ENCODE data around the gene IRS2. TPM values are rescaled to one million over a fixed set of nuclear protein-coding genes. Genes with fewer than 3 reads are reported as not detected.

Gene IRS2
- polyA plus RNA-seq, 1 of the 3 experiments (the other 2 are of a cell fraction) = 7.0 TPM

- no peak for DNase-seq
These were observed 26.0 kb downstream of the IRS2 start for GRCh38 chr13:109760402-109760801.

GRCh38 chr13:109759609-109760008 lies 26.8 kb downstream of the IRS2 start:
- no peak for DNase-seq
- ChIA-PET CTCF (interaction anchor here (0.8 to 2.5 kb wide), 2 partner anchors 11 to 92 kb away, joined by 3 to 10 read pairs; no protein-coding TSS in a partner anchor), POLR2A (interaction anchor here (0.9 to 1.1 kb wide), 2 partner anchors 15 to 92 kb away, joined by 3 to 4 read pairs; no protein-coding TSS in a partner anchor)
- H3K36me3 ChIP-seq (replicated peaks in 1 of 2; ENCODE audit: control insufficient read depth in 1 of 2, insufficient read depth in 2 of 2, low read length in 1 of 2) = peaks cover 13 to 52% of the 10 kb centered on the region in 2 experiments
- H4K20me1 ChIP-seq (ENCODE audit: insufficient read depth) = peaks cover 82% of the 10 kb centered on the region
- H3K27ac ChIP-seq (ENCODE audit: low read depth in 2 of 2, low read length in 1 of 2) = peak overlapping the region in 1 of 2 experiments; percentile 44; a peak in 2 of 4 replicates
- TF ChIP-seq MEF2A (IDR thresholded peaks at IDR 0.05; ENCODE audit: borderline replicate concordance, low read depth) = no peak
- 0 out of 4 replicates have a peak, but pooled peaks of 1 of the 2 experiments have one; percentile 15 for TF ChIP-seq EP300 (IDR thresholded peaks at IDR 0.05; ENCODE audit: borderline replicate concordance in 1 of 2, low read depth in 1 of 2, low read length in 1 of 2)
- peak; percentile 76; the same call in 1 of the 2 replicates for TF ChIP-seq MXI1 (IDR thresholded peaks at IDR 0.05; ENCODE audit: low read depth, low read length)
- no peaks in the 10 kb centered on the region for H3K9me3 ChIP-seq
- H3K79me2 ChIP-seq (ENCODE audit: insufficient read depth) = peaks cover 80% of the 10 kb centered on the region
- H2AFZ ChIP-seq (ENCODE audit: low read depth) = no peak overlapping the region
- WGBS (ENCODE audit: low lambda C conversion rate) = 69% methylated on average over 3 of the region's 3 CpGs
- H3K9ac ChIP-seq = no peak overlapping the region
- H3K4me3 ChIP-seq (ENCODE audit: low read depth in 2 of 2, low read length in 1 of 2) = no peak overlapping the region
- H3F3A ChIP-seq (replicated peaks; ENCODE audit: insufficient read depth) = no peaks in the 10 kb centered on the region
- H3K4me1 ChIP-seq (ENCODE audit: control insufficient read depth in 1 of 2, insufficient read depth in 2 of 2, low read depth in 1 of 2, low read length in 1 of 2) = peaks cover 30 to 68% of the 10 kb centered on the region in 2 experiments; a peak in 3 of 4 replicates
- H3K4me2 ChIP-seq = no peak overlapping the region
- no peaks in the 10 kb centered on the region for H3K9me2 ChIP-seq
- H3K27me3 ChIP-seq (ENCODE audit: insufficient read depth) = no peaks in the 10 kb centered on the region

More at GRCh38 chr13:109760402-109760801, 26.0 kb downstream of the IRS2 start:
- no peak overlapping the region for H3K9ac ChIP-seq
- H3K4me3 ChIP-seq (ENCODE audit: low read depth in 2 of 2, low read length in 1 of 2) = no peak overlapping the region
- no peak overlapping the region for H2AFZ ChIP-seq (ENCODE audit: low read depth)
- peaks cover 7 to 44% of the 10 kb centered on the region in 2 experiments for H3K36me3 ChIP-seq (replicated peaks in 1 of 2; ENCODE audit: control insufficient read depth in 1 of 2, insufficient read depth in 2 of 2, low read length in 1 of 2)
- peaks cover 85% of the 10 kb centered on the region for H3K79me2 ChIP-seq (ENCODE audit: insufficient read depth)
- 84% methylated on average over 8 of the region's 8 CpGs for WGBS (ENCODE audit: low lambda C conversion rate)
- TF ChIP-seq MXI1 (IDR thresholded peaks at IDR 0.05; ENCODE audit: low read depth, low read length) = peak; percentile 56; the same call in 1 of the 2 replicates
- TF ChIP-seq EP300 (IDR thresholded peaks at IDR 0.05; ENCODE audit: borderline replicate concordance in 1 of 2, low read depth in 1 of 2, low read length in 1 of 2) = no peak
- no peaks in the 10 kb centered on the region for H3F3A ChIP-seq (replicated peaks; ENCODE audit: insufficient read depth)
- H3K27ac ChIP-seq (ENCODE audit: low read depth in 2 of 2, low read length in 1 of 2) = peak overlapping the region in 1 of 2 experiments; percentile 44; a peak in 2 of 4 replicates
- H3K9me2 ChIP-seq = no peaks in the 10 kb centered on the region
- ChIA-PET CTCF (interaction anchor here (2.5 kb wide), 1 partner anchor 12 kb away, joined by 10 read pairs; no protein-coding TSS in a partner anchor), POLR2A (interaction anchor here (1.0 kb wide), 1 partner anchor 9 kb away, joined by 5 read pairs; no protein-coding TSS in a partner anchor)
- peaks cover 90% of the 10 kb centered on the region for H4K20me1 ChIP-seq (ENCODE audit: insufficient read depth)
- no peaks in the 10 kb centered on the region for H3K27me3 ChIP-seq (ENCODE audit: insufficient read depth)
- H3K4me2 ChIP-seq = no peak overlapping the region
- peaks cover 36 to 75% of the 10 kb centered on the region in 2 experiments; a peak in 3 of 4 replicates for H3K4me1 ChIP-seq (ENCODE audit: control insufficient read depth in 1 of 2, insufficient read depth in 2 of 2, low read depth in 1 of 2, low read length in 1 of 2)
- no peaks in the 10 kb centered on the region for H3K9me3 ChIP-seq

GRCh38 chr13:109758937-109759480 lies 27.4 kb downstream of the IRS2 start:
- Histone ChIP-seq H3K79me2 (ENCODE audit: insufficient read depth) (peaks cover 74% of the 10 kb centered on the region), H3K4me1 (ENCODE audit: control insufficient read depth in 1 of 2, insufficient read depth in 2 of 2, low read depth in 1 of 2, low read length in 1 of 2) (peaks cover 28 to 63% of the 10 kb centered on the region in 2 experiments; a peak in 3 of 4 replicates), H4K20me1 (ENCODE audit: insufficient read depth) (peaks cover 76% of the 10 kb centered on the region), H3K9me3 (no peaks in the 10 kb centered on the region), H3F3A (replicated peaks; ENCODE audit: insufficient read depth) (no peaks in the 10 kb centered on the region), H3K4me2 (no peak overlapping the region), H3K9me2 (no peaks in the 10 kb centered on the region), H3K36me3 (replicated peaks in 1 of 2; ENCODE audit: control insufficient read depth in 1 of 2, insufficient read depth in 2 of 2, low read length in 1 of 2) (peaks cover 17 to 58% of the 10 kb centered on the region in 2 experiments), H3K27ac (ENCODE audit: low read depth in 2 of 2, low read length in 1 of 2) (peak overlapping the region in 1 of 2 experiments; percentile 44; a peak in 2 of 4 replicates), H3K4me3 (ENCODE audit: low read depth in 2 of 2, low read length in 1 of 2) (no peak overlapping the region), H3K27me3 (ENCODE audit: insufficient read depth) (no peaks in the 10 kb centered on the region), H3K9ac (no peak overlapping the region), H2AFZ (ENCODE audit: low read depth) (no peak overlapping the region)
- no peak for DNase-seq
- ChIA-PET POLR2A (interaction anchor here (0.9 to 1.1 kb wide), 2 partner anchors 15 to 91 kb away, joined by 3 to 4 read pairs; no protein-coding TSS in a partner anchor), CTCF (interaction anchor here (1.0 to 1.2 kb wide), 3 partner anchors 9 to 798 kb away, joined by 3 to 5 read pairs (median 4); no protein-coding TSS in a partner anchor)
- TF ChIP-seq RCOR1 (IDR thresholded peaks at IDR 0.05; ENCODE audit: low read length) (no peak), CHD2 (IDR thresholded peaks at IDR 0.05; ENCODE audit: low read length, partially characterized antibody) (no peak), ELF1 (IDR thresholded peaks at IDR 0.05) (no peak), JUND (IDR thresholded peaks at IDR 0.05) (no peak), GATA2 (CRISPR knock-in tag; IDR thresholded peaks at IDR 0.05) (no peak), RXRA (IDR thresholded peaks at IDR 0.05; ENCODE audit: borderline replicate concordance, low read depth) (no peak), NRF1 (IDR thresholded peaks at IDR 0.05; ENCODE audit: low read depth, low read length) (no peak), YY1 (IDR thresholded peaks at IDR 0.05; ENCODE audit: low read depth) (no peak)
- WGBS (ENCODE audit: low lambda C conversion rate) = 78% methylated on average over 12 of the region's 15 CpGs

All from SK-N-SH (cell line).